HEK293T (cell line): ENCODE measurements around the gene TXNRD2.
"Not testable (repeated sequence)": the region's sequence is repeated elsewhere in the genome, so short reads cannot be mapped to it uniquely, and the experiment has no call there.

Source experiments
- ARNT ChIP-seq: fragments of 450-650 bp; IDR thresholded peaks from 2 replicates; pipeline ENCODE4 v1.6.1; 2017; ENCODE audit warnings: mild to moderate bottlenecking
- BHLHE40 ChIP-seq: fragments of 450-650 bp; IDR thresholded peaks from 2 replicates; pipeline ENCODE4 v1.6.1; 2016; ENCODE audit warnings: mild to moderate bottlenecking, moderate library complexity, borderline replicate concordance
- ELF4 ChIP-seq: fragments of 450-650 bp; IDR thresholded peaks from 2 replicates; pipeline ENCODE4 v1.6.1; 2017; ENCODE audit warnings: antibody characterized with exemption
- FOXA1 ChIP-seq: fragments of 450-650 bp; IDR thresholded peaks from 2 replicates; pipeline ENCODE4 v1.6.1; 2016; ENCODE audit warnings: mild to moderate bottlenecking
- FOXK2 ChIP-seq: fragments of 450-650 bp; IDR thresholded peaks from 2 replicates; pipeline ENCODE4 v1.6.1; 2016; ENCODE audit warnings: mild to moderate bottlenecking
- FOXM1 ChIP-seq: fragments of 450-650 bp; IDR thresholded peaks from 2 replicates; pipeline ENCODE4 v1.6.1; 2017; ENCODE audit warnings: mild to moderate bottlenecking, borderline replicate concordance
- LEF1 ChIP-seq: fragments of 450-650 bp; IDR thresholded peaks from 2 replicates; pipeline ENCODE4 v1.6.1; 2017; ENCODE audit warnings: mild to moderate bottlenecking, borderline replicate concordance
- NFRKB ChIP-seq: fragments of 450-650 bp; IDR thresholded peaks from 2 replicates; pipeline ENCODE4 v1.6.1; 2016; ENCODE audit warnings: mild to moderate bottlenecking, moderate library complexity
- SP1 ChIP-seq: fragments of 450-650 bp; IDR thresholded peaks from 2 replicates; pipeline ENCODE4 v1.6.1; 2017
- SUZ12 ChIP-seq: fragments of 450-650 bp; IDR thresholded peaks from 2 replicates; pipeline ENCODE4 v1.6.1; 2016; ENCODE audit warnings: mild to moderate bottlenecking
- TF ChIP-seq, protein P1 (sequence below): fragments of 450-650 bp; IDR thresholded peaks from 2 replicates; pipeline ENCODE4 v1.6.1; 2016

DNA sequence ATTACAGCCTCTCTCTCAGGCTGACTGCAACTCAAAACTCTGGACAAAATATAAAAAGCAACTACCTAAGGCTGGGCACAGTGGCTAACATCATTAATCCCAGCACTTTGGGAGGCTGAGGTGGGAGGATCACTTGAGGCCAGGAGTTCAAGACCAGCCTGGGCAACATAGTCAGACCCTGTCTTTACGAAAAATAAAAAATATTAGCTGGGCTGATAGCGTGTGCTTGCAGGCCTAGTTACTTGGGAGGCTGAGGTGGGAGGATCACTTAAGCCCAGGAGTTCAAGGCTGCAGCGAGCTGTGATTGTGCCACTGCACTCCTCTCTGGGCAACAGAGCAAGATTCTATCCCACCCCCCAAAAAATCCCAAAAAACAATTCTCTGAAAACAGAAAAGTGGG, 109.6 kb downstream of the TXNRD2 start:
- not testable (repeated sequence) for TF ChIP-seq FOXM1, ARNT, FOXA1, BHLHE40, LEF1, SP1, NFRKB, ELF4, FOXK2, SUZ12
- TF ChIP-seq, protein P1, sequence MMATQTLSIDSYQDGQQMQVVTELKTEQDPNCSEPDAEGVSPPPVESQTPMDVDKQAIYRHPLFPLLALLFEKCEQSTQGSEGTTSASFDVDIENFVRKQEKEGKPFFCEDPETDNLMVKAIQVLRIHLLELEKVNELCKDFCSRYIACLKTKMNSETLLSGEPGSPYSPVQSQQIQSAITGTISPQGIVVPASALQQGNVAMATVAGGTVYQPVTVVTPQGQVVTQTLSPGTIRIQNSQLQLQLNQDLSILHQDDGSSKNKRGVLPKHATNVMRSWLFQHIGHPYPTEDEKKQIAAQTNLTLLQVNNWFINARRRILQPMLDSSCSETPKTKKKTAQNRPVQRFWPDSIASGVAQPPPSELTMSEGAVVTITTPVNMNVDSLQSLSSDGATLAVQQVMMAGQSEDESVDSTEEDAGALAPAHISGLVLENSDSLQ = not testable (repeated sequence)
